H9 (cell line): ENCODE measurements around the gene MBD3L2B. TPM values are rescaled to one million over a fixed set of nuclear protein-coding genes. Genes with fewer than 3 reads are reported as not detected.
A peak's percentile ranks its signal among the peaks of the same experiment; 100 is the strongest.

Experiments used
- DNase-seq: peaks from one replicate; pipeline ENCODE4 v3.0.0-alpha.2; 2017
- H2AFZ ChIP-seq: one replicate; pipeline ENCODE4 v1.6.1; 2013; ENCODE audit warnings: mild to moderate bottlenecking, low read length, control low read depth, moderate library complexity
- H2AK5ac ChIP-seq: 2 replicates; pipeline ENCODE4 v1.6.1; 2013; ENCODE audit warnings: low read length, control low read depth, mixed read lengths; ENCODE audit not compliant: insufficient read length
- H2BK120ac ChIP-seq: one replicate; pipeline ENCODE4 v1.6.1; 2013; ENCODE audit warnings: low read depth, mild to moderate bottlenecking, low read length, control low read depth, inconsistent platforms; ENCODE audit not compliant: poor library complexity, severe bottlenecking
- H2BK12ac ChIP-seq: 2 replicates; pipeline ENCODE4 v1.6.1; 2013; ENCODE audit warnings: low read length, control low read depth, mixed read lengths, low read depth; ENCODE audit not compliant: insufficient read length
- H2BK15ac ChIP-seq: 2 replicates; pipeline ENCODE4 v1.6.1; 2013; ENCODE audit warnings: low read depth, low read length, control low read depth
- H2BK20ac ChIP-seq: one replicate; pipeline ENCODE4 v1.6.1; 2013; ENCODE audit warnings: low read depth, mild to moderate bottlenecking, low read length, control low read depth, inconsistent platforms; ENCODE audit not compliant: poor library complexity, severe bottlenecking
- H2BK5ac ChIP-seq: 2 replicates; pipeline ENCODE4 v1.6.1; 2013; ENCODE audit warnings: low read length, control low read depth, mixed read lengths; ENCODE audit not compliant: insufficient read length
- H3K14ac ChIP-seq: 2 replicates; pipeline ENCODE4 v1.6.1; 2013; ENCODE audit warnings: low read length, control low read depth; ENCODE audit not compliant: insufficient read depth
- H3K18ac ChIP-seq: 2 replicates; pipeline ENCODE4 v1.6.1; 2013; ENCODE audit warnings: low read depth, mild to moderate bottlenecking, mixed read lengths, low read length, control low read depth; ENCODE audit not compliant: insufficient read length
- H3K23ac ChIP-seq: 2 replicates; pipeline ENCODE4 v1.6.1; 2013; ENCODE audit warnings: low read length, control low read depth, mixed read lengths, low read depth; ENCODE audit not compliant: insufficient read length
- H3K23me2 ChIP-seq: 2 replicates; pipeline ENCODE4 v1.6.1; 2013; ENCODE audit warnings: low read depth, mild to moderate bottlenecking, mixed read lengths, low read length, control low read depth; ENCODE audit not compliant: insufficient read length, poor library complexity, severe bottlenecking
- H3K27ac ChIP-seq: 2 replicates; pipeline ENCODE4 v1.5.1; 2013; ENCODE audit warnings: low read length, control low read depth, mixed read lengths, low read depth; ENCODE audit not compliant: insufficient read length
- H3K27me3 ChIP-seq: 2 replicates; pipeline ENCODE4 v1.6.1; 2013; ENCODE audit warnings: low read length, control low read depth, inconsistent platforms; ENCODE audit not compliant: insufficient read depth
- H3K4ac ChIP-seq: 2 replicates; pipeline ENCODE4 v1.6.1; 2013; ENCODE audit warnings: low read depth, mild to moderate bottlenecking, control low read depth, inconsistent platforms, low read length, moderate library complexity
- H3K4me1 ChIP-seq: 2 replicates; pipeline ENCODE4 v1.6.1; 2013; ENCODE audit warnings: low read length, control low read depth, inconsistent platforms; ENCODE audit not compliant: insufficient read depth
- H3K4me2 ChIP-seq: 2 replicates; pipeline ENCODE4 v1.6.1; 2013; ENCODE audit warnings: low read length, control low read depth, mixed read lengths; ENCODE audit not compliant: insufficient read length, insufficient read depth
- H3K56ac ChIP-seq: 2 replicates; pipeline ENCODE4 v1.6.1; 2013; ENCODE audit warnings: low read depth, mild to moderate bottlenecking, mixed read lengths, low read length, control low read depth; ENCODE audit not compliant: insufficient read length
- H3K79me1 ChIP-seq: 2 replicates; pipeline ENCODE4 v1.6.1; 2013; ENCODE audit warnings: low read depth, mild to moderate bottlenecking, moderate library complexity, low read length, control low read depth, inconsistent platforms; ENCODE audit not compliant: insufficient read depth, poor library complexity, severe bottlenecking
- H3K79me2 ChIP-seq: 2 replicates; pipeline ENCODE4 v1.6.1; 2013; ENCODE audit warnings: low read length, control low read depth, inconsistent platforms; ENCODE audit not compliant: insufficient read depth
- H3K9ac ChIP-seq: 2 replicates; pipeline ENCODE4 v1.6.1; 2013; ENCODE audit warnings: low read length, control low read depth, mixed read lengths; ENCODE audit not compliant: insufficient read length; ENCODE audit errors: extremely low read depth
- H3K9me3 ChIP-seq: one replicate; pipeline ENCODE4 v1.6.1; 2013; ENCODE audit warnings: low read depth, low read length, inconsistent platforms; ENCODE audit not compliant: control insufficient read depth
- H3T11ph ChIP-seq: one replicate; pipeline ENCODE4 v1.6.1; 2013; ENCODE audit warnings: mild to moderate bottlenecking, low read length, control low read depth, inconsistent platforms
- H4K20me1 ChIP-seq: one replicate; pipeline ENCODE4 v1.6.1; 2013; ENCODE audit not compliant: control insufficient read depth, insufficient read length, insufficient read depth
- H4K5ac ChIP-seq: 2 replicates; pipeline ENCODE4 v1.6.1; 2013; ENCODE audit warnings: low read depth, mild to moderate bottlenecking, mixed read lengths, low read length, control low read depth; ENCODE audit not compliant: insufficient read length
- H4K8ac ChIP-seq: replicated peaks from 2 replicates; pipeline ENCODE4 v1.6.1; 2013; ENCODE audit warnings: low read length, control low read depth, mixed read lengths, low read depth; ENCODE audit not compliant: insufficient read length
- H4K91ac ChIP-seq: 2 replicates; pipeline ENCODE4 v1.6.1; 2013; ENCODE audit warnings: low read depth, mild to moderate bottlenecking, moderate library complexity, mixed read lengths, low read length, control low read depth; ENCODE audit not compliant: insufficient read length
- H3K27ac Mint-ChIP-seq, 3 experiments: 2 replicates in 2 of 3; 3 replicates in 1 of 3; pipeline ENCODE4 v1.8.0; 2020 to 2021; ENCODE audit warnings: mixed read lengths in 3 of 3, mild to moderate bottlenecking in 1 of 3, moderate library complexity in 1 of 3
- H3K27me3 Mint-ChIP-seq: 2 replicates; pipeline ENCODE4 v1.8.0; 2021; ENCODE audit warnings: low read depth, mild to moderate bottlenecking, moderate library complexity, mixed read lengths
- H3K36me3 Mint-ChIP-seq, 3 experiments: 2 replicates in 2 of 3; 3 replicates in 1 of 3; pipeline ENCODE4 v1.8.0; 2020 to 2021; ENCODE audit warnings: low read depth in 3 of 3, mixed read lengths in 3 of 3; ENCODE audit not compliant: insufficient read depth in 1 of 3
- H3K4me1 Mint-ChIP-seq, 2 experiments: 2 replicates each; pipeline ENCODE4 v1.8.0; 2020; ENCODE audit warnings: mixed read lengths in 2 of 2
- H3K4me3 Mint-ChIP-seq, 2 experiments: 2 replicates in 1 of 2; 3 replicates in 1 of 2; pipeline ENCODE4 v1.8.0; 2020 to 2021; ENCODE audit warnings: mild to moderate bottlenecking in 2 of 2, mixed read lengths in 2 of 2, moderate library complexity in 1 of 2
- H3K9me3 Mint-ChIP-seq, 2 experiments: 2 replicates in 1 of 2; 3 replicates in 1 of 2; pipeline ENCODE4 v1.8.0; 2020; ENCODE audit warnings: mild to moderate bottlenecking in 2 of 2, mixed read lengths in 2 of 2, moderate library complexity in 1 of 2
- WGBS: extraction: QIAGEN DNeasy Blood & Tissue Kit; methylation state at CpG from one replicate; pipeline ENCODE4 v1.1.7; 2013; ENCODE audit warnings: missing lambda C conversion rate, low lambda C conversion rate, mixed read lengths; ENCODE audit not compliant: insufficient read length; ENCODE audit errors: extremely low coverage; 5-methylcytosine and 5-hydroxymethylcytosine counted together
- total RNA-seq: library from RNA; stranded (reverse); gene quantifications from 2 replicates; pipeline ENCODE4 v1.2.1, GENCODE V29; 2021
- TF ChIP-seq, protein P1 (sequence below): fragments of 200-600 bp; sonication (generic); conservative IDR thresholded peaks from 3 replicates; pipeline ENCODE4 v1.8.0; 2021; ENCODE audit warnings: antibody characterized with exemption, mild to moderate bottlenecking

MBD3L2B gene
- total RNA-seq, 1 experiment from 2014 or later: not detected

- no peak overlapping the region for H3K14ac ChIP-seq
- H3K18ac ChIP-seq: no peak overlapping the region
- no peak overlapping the region for H3K4ac ChIP-seq
- peak overlapping the region; percentile 91 to 94 for H3K4me3 Mint-ChIP-seq
- H3T11ph ChIP-seq: no peak overlapping the region
- H4K20me1 ChIP-seq: no peaks in the 10 kb centered on the region
- no peak for DNase-seq
- H2BK5ac ChIP-seq: no peak overlapping the region
- H3K36me3 Mint-ChIP-seq: peaks cover 32 to 43% (median 33%) of the 10 kb centered on the region in 3 experiments
- H3K9me3 Mint-ChIP-seq: peaks cover 32 to 34% of the 10 kb centered on the region in 2 experiments
- H2BK120ac ChIP-seq: no peak overlapping the region
- no peaks in the 10 kb centered on the region for H3K79me1 ChIP-seq
- no peak overlapping the region for H3K27ac ChIP-seq
- no peaks in the 10 kb centered on the region for H3K4me1 ChIP-seq
- no peaks in the 10 kb centered on the region for H3K27me3 Mint-ChIP-seq
- H4K91ac ChIP-seq: no peak overlapping the region
- H3K27ac Mint-ChIP-seq: no peak overlapping the region
- TF ChIP-seq, protein P1, sequence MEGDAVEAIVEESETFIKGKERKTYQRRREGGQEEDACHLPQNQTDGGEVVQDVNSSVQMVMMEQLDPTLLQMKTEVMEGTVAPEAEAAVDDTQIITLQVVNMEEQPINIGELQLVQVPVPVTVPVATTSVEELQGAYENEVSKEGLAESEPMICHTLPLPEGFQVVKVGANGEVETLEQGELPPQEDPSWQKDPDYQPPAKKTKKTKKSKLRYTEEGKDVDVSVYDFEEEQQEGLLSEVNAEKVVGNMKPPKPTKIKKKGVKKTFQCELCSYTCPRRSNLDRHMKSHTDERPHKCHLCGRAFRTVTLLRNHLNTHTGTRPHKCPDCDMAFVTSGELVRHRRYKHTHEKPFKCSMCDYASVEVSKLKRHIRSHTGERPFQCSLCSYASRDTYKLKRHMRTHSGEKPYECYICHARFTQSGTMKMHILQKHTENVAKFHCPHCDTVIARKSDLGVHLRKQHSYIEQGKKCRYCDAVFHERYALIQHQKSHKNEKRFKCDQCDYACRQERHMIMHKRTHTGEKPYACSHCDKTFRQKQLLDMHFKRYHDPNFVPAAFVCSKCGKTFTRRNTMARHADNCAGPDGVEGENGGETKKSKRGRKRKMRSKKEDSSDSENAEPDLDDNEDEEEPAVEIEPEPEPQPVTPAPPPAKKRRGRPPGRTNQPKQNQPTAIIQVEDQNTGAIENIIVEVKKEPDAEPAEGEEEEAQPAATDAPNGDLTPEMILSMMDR: no peak
- H4K8ac ChIP-seq: no peak overlapping the region
- no peak overlapping the region for H3K56ac ChIP-seq
- H4K5ac ChIP-seq: no peak overlapping the region
- peaks cover 0 to 3% of the 10 kb centered on the region in 2 experiments; a peak in 2 of 4 replicates for H3K4me1 Mint-ChIP-seq
- H3K23ac ChIP-seq: no peak overlapping the region
- no peaks in the 10 kb centered on the region for H3K27me3 ChIP-seq
- peak overlapping the region; percentile 77 for H3K4me2 ChIP-seq
- H2BK12ac ChIP-seq: no peak overlapping the region
- H3K9me3 ChIP-seq: no peaks in the 10 kb centered on the region
- no peak overlapping the region for H2AFZ ChIP-seq
- no peak overlapping the region for H2AK5ac ChIP-seq
- H2BK20ac ChIP-seq: no peak overlapping the region
- no CpG with 5 or more reads among the region's 12 CpGs for WGBS
- H2BK15ac ChIP-seq: no peak overlapping the region
- H3K23me2 ChIP-seq: peaks cover 7% of the 10 kb centered on the region
- H3K9ac ChIP-seq: peak overlapping the region; percentile 71
- H3K79me2 ChIP-seq: no peaks in the 10 kb centered on the region
Observed at GRCh38 chr19:7069904-7070226, 48.6 kb upstream of the MBD3L2B start.
